Activated CD4-positive, alpha-beta T cell treated with anti-CD3 and anti-CD28 coated beads, Interleukin-2, amount 10 ng/mL, durations not matched to agents 7 days and 5 days (primary cell): ENCODE results near the gene AQP9. TPM values are rescaled to one million over a fixed set of nuclear protein-coding genes. Genes with fewer than 3 reads are reported as not detected.
A peak's percentile ranks its signal among the peaks of the same experiment; 100 is the strongest.

Experiments used
- CTCF ChIA-PET: fragments of 350-600 bp; sonication (Branson Sonifier 250); formaldehyde crosslinking; loops from one replicate; lab custom pipeline; 2021; ENCODE audit warnings: antibody characterized with exemption; lab: Charles Lee
- POLR2A ChIA-PET: fragments of 350-600 bp; sonication (Branson Sonifier 250); formaldehyde crosslinking; loops from one replicate; lab custom pipeline; 2021; ENCODE audit warnings: antibody characterized with exemption; lab: Charles Lee
- DNase-seq: peaks from one replicate; pipeline ENCODE4 v3.0.0-alpha.2; 2020
- H3K27ac Mint-ChIP-seq: one replicate; pipeline ENCODE4 v1.8.0; 2021; ENCODE audit warnings: mild to moderate bottlenecking, moderate library complexity, mixed read lengths
- H3K27me3 Mint-ChIP-seq: one replicate; pipeline ENCODE4 v1.8.0; 2021; ENCODE audit warnings: mixed read lengths
- H3K36me3 Mint-ChIP-seq: one replicate; pipeline ENCODE4 v1.8.0; 2021; ENCODE audit warnings: low read depth, mixed read lengths
- H3K4me1 Mint-ChIP-seq: one replicate; pipeline ENCODE4 v1.8.0; 2021; ENCODE audit warnings: mixed read lengths
- H3K4me3 Mint-ChIP-seq: one replicate; pipeline ENCODE4 v1.8.0; 2021; ENCODE audit warnings: mild to moderate bottlenecking, moderate library complexity, mixed read lengths
- H3K9me3 Mint-ChIP-seq: one replicate; pipeline ENCODE4 v1.8.0; 2021; ENCODE audit warnings: mixed read lengths
- total RNA-seq, 2 experiments: library from RNA; stranded (reverse); gene quantifications; one replicate each; pipeline ENCODE4 v1.2.3, GENCODE V29; 2021

Gene AQP9
- total RNA-seq, 2 experiments from 2014 or later: not detected

DNA sequence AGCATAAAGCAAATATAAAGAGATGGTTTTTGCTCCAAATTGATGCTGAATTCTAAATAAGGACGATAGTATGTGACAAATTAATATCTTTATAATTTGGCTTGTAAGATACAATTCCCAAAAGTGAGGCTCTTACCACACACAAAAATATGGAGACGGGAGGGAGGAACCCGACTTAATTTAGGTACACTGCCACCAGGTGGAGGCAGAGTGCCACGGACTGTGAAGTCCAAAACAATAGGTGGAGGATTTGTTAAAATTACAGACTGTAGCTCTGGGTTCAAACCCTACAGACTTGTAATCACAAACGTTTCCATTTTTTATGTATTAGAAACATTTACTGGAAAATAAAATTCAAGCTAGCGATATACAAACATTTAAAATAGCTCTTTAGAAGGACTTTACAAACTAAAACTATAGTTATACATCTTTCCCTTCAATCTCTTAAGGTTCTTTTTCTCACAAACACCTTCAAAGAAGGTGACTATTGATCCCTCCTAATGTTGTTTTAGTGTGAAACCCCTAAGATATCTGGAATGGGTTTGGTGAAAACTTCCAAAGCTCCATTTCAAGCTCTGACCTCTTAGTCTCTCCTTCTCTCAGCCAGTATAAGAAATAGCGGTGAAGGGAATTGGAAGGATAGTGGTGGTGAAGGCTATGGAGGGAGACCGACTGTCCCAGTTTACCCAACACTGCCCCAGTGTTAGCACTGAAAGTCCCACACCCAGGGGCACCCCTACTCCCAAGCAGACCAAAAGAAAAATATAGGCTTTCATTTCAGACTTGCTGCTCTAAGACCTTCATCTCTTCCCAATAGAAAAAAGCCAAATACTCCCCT, 89.7 kb downstream of the AQP9 start:
- POLR2A ChIA-PET: no interaction called here
- H3K9me3 Mint-ChIP-seq: no peaks in the 10 kb centered on the region
- H3K4me1 Mint-ChIP-seq: peaks cover 15% of the 10 kb centered on the region
- H3K4me3 Mint-ChIP-seq: no peak overlapping the region
- CTCF ChIA-PET: interaction anchor here (0.5 to 1.3 kb wide), 5 partner anchors 16 to 1301 kb away, joined by 3 to 6 read pairs (median 5); partner anchors contain the start of gene MINDY2
- DNase-seq: peak; percentile 75
- no peaks in the 10 kb centered on the region for H3K36me3 Mint-ChIP-seq
- H3K27me3 Mint-ChIP-seq: peaks cover 6% of the 10 kb centered on the region
- peak overlapping the region; percentile 28 for H3K27ac Mint-ChIP-seq

DNA sequence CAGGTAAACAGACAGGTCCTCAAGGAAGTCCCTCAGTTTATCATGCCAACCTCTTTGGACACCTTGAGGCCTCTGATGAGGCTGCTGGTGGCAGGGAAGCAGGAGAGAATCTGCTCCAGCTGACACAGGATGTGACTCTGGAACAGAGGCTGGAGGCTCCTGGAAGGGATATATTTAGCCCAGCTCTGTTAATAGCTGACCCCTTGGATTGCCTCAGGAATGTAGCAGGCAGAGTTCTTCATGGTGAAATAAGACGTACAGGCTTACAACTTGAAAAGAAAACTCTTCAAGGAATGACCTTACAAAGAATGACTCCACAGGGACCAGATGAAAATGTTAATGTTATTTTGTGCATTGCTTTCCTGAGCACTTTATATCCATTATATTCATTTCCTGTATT, 90.5 kb downstream of the AQP9 start:
- no peaks in the 10 kb centered on the region for H3K36me3 Mint-ChIP-seq
- H3K4me3 Mint-ChIP-seq: no peak overlapping the region
- peaks cover 11% of the 10 kb centered on the region for H3K27me3 Mint-ChIP-seq
- H3K9me3 Mint-ChIP-seq: no peaks in the 10 kb centered on the region
- CTCF ChIA-PET: interaction anchor here (1.0 kb wide), 2 partner anchors 542 to 1300 kb away, joined by 5 to 6 read pairs; partner anchors contain the start of gene MINDY2
- no peak overlapping the region for H3K27ac Mint-ChIP-seq
- no peak for DNase-seq
- H3K4me1 Mint-ChIP-seq: peaks cover 15% of the 10 kb centered on the region
- POLR2A ChIA-PET: no interaction called here

DNA sequence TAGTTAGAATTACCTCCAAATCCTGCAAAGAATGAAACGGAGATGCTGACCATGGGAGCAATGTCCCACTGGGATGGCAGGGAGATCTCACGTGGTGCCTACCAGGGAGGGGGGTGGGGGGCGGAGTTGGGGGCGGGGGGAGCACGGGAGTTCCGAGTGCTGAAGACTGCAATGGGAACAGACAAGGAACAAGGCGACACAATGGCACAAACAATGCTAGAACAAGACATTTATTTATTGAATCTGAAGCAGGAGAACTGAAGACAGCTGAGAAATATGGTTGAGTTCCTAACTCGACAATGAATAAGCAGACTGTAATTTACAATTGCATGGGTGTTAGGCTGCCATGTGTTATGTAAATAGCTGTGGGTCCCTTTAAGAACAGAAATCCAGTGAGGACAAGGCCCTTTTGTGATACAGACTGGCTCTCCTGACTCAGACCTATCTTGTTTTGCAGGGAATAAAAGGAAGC, 91.2 kb downstream of the AQP9 start:
- H3K27ac Mint-ChIP-seq: no peak overlapping the region
- no peak overlapping the region for H3K4me3 Mint-ChIP-seq
- ChIA-PET CTCF (interaction anchor here (1.5 kb wide), 1 partner anchor 542 kb away, joined by 4 read pairs; the partner anchor contains the start of gene MINDY2), POLR2A (no interaction called here)
- H3K36me3 Mint-ChIP-seq: no peaks in the 10 kb centered on the region
- H3K9me3 Mint-ChIP-seq: no peaks in the 10 kb centered on the region
- DNase-seq: no peak
- H3K4me1 Mint-ChIP-seq: peaks cover 15% of the 10 kb centered on the region
- H3K27me3 Mint-ChIP-seq: peaks cover 13% of the 10 kb centered on the region

DNA sequence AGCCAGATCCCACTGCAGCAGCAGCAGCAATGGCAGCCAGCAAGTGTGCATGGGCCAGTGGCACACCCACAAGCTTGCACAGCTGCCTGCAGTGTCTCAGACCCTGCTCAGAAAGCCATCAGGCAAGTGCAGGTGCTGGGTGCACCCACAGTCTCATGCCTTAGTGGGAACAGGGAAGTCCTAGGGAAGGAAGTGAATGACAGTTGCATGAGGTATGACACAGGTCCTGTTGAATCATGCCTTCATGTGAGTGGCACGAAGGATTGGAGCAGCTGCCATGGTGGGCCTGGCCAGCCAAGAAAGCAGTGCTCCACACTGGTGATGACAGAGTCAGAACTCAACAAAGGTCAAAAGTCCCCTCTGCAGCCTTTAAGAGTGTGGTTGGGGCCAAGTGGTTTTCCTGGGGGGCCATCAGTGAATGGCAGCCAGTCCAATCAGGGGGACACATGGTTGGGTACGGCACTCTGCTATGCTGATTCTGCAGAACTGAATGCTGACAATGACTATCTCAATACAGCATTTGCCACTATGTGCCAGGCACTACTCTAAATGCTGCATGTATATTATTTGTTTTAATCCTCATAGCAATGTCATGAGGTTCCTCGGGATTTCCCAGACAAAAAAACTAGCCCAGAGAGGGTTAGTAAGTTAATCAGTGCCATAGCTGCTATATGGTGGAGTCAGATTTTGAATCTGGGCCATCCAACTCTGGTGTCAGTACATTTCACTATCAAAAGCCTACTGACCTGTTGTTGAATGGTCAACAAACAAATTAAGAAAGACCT, 94.3 kb downstream of the AQP9 start:
- no peak for DNase-seq
- CTCF ChIA-PET: interaction anchor here (0.5 to 1.0 kb wide), 2 partner anchors 12 to 1152 kb away, joined by 5 read pairs; no protein-coding TSS in a partner anchor

DNA sequence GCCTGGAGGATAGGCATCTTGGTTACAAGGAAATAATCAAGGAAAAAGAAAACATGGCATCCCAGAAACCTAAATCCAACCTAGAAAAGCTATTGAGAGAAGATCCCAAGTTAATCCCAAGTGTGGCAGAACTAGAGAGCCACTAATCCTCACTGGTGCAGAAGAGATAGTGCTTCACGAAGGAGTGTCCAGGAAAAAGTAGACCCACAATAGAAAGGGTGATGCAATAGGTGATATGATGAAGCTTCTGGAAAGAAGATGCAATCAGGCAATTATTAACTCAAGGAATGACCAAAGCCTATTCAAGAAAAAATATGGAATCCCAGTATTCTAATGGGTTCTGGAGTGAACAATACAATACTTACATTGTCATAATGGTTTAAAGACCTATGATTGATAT, 95.2 kb downstream of the AQP9 start:
- no peak for DNase-seq
- ChIA-PET CTCF (interaction anchor here (0.5 to 1.0 kb wide), 2 partner anchors 11 to 1151 kb away, joined by 5 read pairs; no protein-coding TSS in a partner anchor), POLR2A (no interaction called here)
- Mint-ChIP-seq H3K27ac (no peak overlapping the region), H3K9me3 (no peaks in the 10 kb centered on the region), H3K36me3 (no peaks in the 10 kb centered on the region), H3K4me1 (peaks cover 12% of the 10 kb centered on the region), H3K4me3 (no peak overlapping the region), H3K27me3 (peaks cover 13% of the 10 kb centered on the region)

More for the DNA sequence above, 94.3 kb downstream of the AQP9 start:
- no peak overlapping the region for H3K27ac Mint-ChIP-seq
- H3K27me3 Mint-ChIP-seq: peaks cover 13% of the 10 kb centered on the region
- POLR2A ChIA-PET: interaction anchor here (0.7 kb wide), 1 partner anchor 886 kb away, joined by 3 read pairs; no protein-coding TSS in a partner anchor
- H3K4me1 Mint-ChIP-seq: peaks cover 15% of the 10 kb centered on the region
- no peaks in the 10 kb centered on the region for H3K9me3 Mint-ChIP-seq
- H3K4me3 Mint-ChIP-seq: no peak overlapping the region
- H3K36me3 Mint-ChIP-seq: no peaks in the 10 kb centered on the region

Other genes with a start within 250 kb of the AQP9 start
- gene ALDH1A2, start 72.7 kb upstream of the AQP9 start, total RNA-seq: not detected